HG02870 (cell line): ENCODE data around the gene IREB2.
A peak's percentile ranks its signal among the peaks of the same experiment; 100 is the strongest.
"Not testable (repeated sequence)": the region's sequence is repeated elsewhere in the genome, so short reads cannot be mapped to it uniquely, and the experiment has no call there.

Source experiments
- ATAC-seq: cut with Tn5 transposase; IDR thresholded peaks from one replicate; pipeline ENCODE4 v1.9.1; 2021; ENCODE audit warnings: mild to moderate bottlenecking, moderate library complexity; ENCODE audit not compliant: unreplicated experiment

Gene IREB2

GRCh38 chr15:78461171-78461888 lies 23.3 kb downstream of the IREB2 start:
- ATAC-seq, result no peak

DNA sequence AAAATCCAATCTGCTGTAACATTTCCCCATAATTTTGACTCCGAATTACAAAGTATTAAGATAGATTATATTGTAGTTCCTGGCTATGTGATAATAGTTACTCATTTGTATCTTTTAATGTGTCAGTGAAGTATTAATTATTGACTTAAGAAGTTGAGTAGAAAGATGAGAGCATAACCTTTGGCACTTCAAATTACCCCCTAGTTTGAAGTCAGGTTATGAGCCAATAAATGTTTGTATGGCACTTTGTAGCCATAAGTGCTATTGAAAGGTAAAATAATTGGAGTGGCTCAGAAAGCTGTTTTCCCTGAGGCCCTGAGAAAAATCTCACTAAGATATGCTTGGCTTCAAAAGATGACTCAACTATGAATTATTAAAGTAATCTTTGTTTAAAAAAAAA lies 31.0 kb downstream of the IREB2 start:
- no peak for ATAC-seq

- ATAC-seq, result no peak
These were observed 39.3 kb downstream of the IREB2 start for GRCh38 chr15:78477295-78477694.

GRCh38 chr15:78479650-78480049 lies 41.6 kb downstream of the IREB2 start:
- no peak for ATAC-seq

DNA sequence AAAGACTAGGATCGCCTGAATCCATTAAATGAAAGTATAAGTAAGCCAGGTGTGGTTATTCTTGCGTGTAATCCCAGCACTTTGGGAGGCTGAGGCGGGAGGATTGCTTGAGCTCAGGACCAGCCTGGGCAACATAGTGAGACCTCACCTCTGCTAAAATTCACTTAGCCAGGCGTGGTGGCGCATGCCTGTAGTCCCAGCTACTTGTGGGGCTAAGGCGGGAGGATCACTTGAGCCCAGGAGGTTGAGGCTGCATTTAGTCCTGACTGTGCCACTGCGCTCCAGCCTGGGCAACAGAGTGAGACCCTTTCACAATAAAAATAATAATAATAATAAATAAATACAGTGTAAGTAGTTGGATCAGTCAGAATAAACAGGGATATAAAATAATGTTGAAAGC lies 43.9 kb downstream of the IREB2 start:
- ATAC-seq, result no peak

DNA sequence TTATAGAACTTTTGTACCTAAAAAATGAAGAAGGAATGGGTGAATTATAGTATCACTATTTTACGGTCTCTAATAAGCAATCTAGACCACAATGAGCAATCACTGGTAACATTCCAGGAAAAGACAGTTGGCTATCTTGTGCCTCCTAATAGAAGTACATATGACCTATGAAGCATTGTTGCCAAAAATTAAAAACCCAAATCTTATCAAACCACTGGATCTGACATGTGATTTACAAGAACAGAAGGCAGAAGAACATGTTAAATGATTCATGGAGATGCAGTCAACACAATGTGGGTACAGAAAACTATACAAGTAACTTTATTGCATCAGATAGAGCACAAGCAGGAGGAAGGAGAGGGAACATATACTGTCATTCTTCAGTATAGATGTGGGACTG lies 54.9 kb downstream of the IREB2 start:
- ATAC-seq, result no peak

DNA sequence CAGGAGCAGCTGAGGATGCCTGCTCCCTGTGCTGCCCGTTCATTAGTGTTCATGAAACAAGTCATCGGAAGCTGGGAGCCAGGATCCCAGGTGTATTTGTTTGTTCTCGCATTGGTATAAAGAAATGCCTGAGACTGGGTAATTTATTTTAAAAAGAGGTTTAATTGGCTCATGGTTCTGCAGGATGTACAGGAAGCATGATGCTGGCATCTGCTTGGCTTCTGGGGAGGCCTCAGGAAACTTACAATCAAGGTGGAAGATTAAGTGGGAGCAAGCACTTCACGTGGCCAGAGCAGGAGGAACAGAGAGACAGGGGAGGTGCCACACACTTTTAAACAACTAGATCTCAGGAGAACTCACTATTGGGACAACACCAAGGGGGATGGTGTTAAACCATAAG lies 63.8 kb downstream of the IREB2 start:
- ATAC-seq, result no peak

DNA sequence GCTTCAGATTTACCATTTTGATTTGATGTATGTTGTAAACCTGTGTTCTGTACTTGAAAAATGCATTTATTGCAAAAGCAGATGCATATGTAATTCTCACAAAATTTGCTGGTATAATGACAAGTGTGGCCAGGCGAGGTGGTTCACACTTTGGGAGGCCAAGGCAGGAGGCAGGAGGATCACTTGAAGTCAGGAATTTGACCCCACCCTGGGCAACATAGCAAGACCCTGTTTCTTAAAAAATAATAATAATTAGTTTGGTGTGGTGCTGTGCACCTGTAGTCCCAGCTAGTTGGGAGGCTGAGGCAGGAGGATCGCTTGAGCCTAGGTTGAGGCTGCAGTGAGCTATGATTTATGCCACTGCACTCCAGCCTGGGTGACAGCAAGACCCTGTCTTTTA lies 64.6 kb downstream of the IREB2 start:
- ATAC-seq, result no peak

DNA sequence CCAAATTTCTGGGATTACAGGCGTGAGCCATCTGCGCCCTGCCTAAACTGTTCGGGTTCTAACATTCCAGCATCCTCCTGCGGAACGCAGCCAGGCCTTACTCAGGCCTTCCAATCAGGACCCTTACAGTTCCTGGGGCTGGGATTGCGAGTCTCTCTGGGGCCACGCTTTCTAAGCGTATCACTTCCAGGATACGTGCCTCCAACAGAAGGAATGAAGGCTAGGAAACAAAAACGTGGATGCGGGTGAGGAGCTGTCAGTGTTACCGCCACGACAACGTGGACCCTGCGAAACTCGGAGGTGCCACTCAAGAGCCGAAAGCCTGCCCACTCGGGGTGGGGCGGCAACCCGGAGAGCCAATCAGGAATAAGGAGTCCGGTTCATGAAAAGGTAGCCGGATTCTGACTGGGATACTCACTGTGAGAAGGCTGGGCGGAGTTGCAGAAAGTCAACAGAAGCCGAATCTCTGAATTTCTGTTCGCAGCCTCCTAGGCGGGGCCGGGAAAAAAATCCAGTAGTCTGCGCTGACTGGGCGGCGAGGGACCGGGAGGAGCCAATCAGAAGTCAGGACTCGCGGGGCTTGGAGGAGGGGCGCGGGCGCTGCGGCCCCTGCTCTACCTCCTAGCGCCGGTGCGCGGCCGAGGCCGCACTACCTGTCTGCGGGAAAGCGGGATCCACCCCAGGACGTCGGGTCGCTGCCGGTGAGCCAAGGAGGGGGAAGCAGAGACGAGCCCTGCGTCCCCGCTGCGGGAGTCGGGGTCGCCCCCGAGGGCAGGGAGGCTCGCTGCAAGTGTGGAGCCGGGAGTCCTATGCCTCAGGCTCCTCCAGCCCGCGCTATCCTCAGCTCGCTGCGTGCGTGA lies 69.2 kb downstream of the IREB2 start, which contains the start of gene HYKK:
Gene HYKK (plus strand): TSS at position 607 of the 860 bp plus-strand sequence. CDS start 5,512 bp downstream, outside the sequence.
- ATAC-seq, result peak; percentile 93

DNA sequence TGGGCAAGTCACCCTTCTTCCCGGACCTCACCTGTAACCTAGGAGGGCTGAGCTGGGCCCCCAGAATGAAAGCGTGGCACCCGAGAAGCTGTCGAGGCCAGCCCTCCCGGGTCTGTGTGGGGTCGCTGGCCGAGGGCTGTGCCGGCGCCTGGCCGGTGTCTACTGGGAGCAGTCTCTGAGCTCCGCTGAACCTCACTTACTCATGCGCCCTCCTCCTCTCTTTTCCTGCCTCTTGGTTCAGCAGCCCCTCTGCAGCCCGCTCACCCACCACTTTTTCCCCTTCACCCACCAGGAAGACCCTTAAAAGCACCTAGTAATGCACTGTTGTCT lies 69.8 kb downstream of the IREB2 start:
- peak; percentile 19 for ATAC-seq

GRCh38 chr15:78508272-78508671 lies 70.3 kb downstream of the IREB2 start:
- ATAC-seq, result no peak

DNA sequence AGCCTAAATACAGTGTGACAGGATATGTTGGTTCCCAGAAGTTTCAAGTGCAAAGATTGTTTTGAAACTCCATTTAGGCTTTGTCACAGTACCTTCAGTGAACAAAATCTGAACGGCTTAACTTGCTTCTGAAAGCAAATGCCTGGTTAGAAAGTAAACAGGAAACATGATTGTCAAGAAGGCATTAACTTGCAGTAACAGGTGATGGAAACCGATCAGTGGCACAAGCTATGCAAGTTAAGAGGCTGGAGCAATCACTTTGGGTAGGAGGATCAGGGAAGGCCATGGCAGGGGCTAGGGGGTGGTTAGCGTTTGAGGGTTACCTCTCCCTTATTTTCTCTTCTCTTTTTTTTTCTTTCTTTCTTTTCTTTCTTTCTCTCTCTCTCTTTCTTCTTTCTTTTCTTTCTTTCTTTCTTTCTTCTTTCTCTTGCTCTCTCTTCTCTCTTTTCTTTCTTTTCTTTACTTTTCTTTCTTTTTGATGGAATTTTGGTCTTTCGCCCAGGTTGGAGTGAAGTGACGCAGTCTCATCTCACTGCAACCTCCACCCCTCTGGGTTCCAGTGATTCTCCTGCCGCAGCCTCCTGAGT lies 71.8 kb downstream of the IREB2 start:
- ATAC-seq, result no peak

DNA sequence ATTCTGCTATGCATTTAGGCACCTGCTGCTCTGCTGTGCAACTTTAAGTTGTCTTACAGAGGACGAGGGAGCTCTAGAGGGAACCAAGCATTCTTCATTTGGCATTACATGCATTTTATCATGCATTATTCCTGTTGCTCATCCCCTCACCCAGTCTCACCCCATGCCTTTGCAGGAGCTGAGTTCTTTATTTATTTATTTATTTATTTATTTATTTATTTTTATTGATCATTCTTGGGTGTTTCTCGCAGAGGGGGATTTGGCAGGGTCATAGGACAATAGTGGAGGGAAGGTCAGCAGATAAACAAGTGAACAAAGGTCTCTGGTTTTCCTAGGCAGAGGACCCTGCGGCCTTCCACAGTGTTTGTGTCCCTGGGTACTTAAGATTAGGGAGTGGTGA lies 82.0 kb downstream of the IREB2 start:
- not testable (repeated sequence) for ATAC-seq

- ATAC-seq, result no peak
These were observed 86.2 kb downstream of the IREB2 start for GRCh38 chr15:78524230-78524629.

DNA sequence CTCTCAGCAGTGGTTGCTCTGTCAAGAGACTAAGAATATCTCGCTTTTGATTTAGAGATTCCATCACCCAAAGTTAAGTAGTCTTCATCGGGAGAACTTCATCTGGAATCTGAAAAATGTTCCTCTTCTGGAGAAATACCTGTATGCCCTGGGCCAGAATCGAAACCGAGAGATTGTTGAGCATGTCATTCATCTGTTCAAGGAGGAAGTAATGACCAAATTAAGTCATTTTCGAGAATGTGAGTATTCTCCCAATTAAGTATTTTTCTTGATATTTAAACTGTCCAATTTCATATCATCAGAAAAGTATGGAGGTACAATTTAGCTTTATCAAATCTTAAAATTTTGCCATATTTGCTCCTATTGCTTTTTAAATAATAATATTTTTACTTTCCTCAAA lies 89.3 kb downstream of the IREB2 start:
- no peak for ATAC-seq

DNA sequence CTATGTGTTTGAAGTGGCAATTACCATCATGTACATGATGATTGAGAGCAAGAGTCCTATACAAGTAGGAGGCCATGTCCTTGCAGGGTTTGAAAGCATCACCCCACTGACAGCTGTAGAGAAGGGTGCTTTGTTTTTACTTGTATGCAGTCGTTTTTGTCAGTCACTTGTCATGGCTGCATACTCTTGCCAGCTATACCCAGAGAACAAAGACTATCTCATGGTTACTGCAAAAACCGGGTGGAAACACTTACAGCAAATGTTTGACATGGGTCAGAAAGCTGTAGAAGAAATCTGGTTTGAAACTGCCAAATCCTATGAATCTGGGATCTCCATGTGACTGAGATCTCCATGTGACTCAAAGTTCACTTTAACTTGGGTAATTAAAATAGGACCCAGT lies 95.3 kb downstream of the IREB2 start:
- no peak for ATAC-seq

- no peak for ATAC-seq
These were observed 98.1 kb downstream of the IREB2 start for GRCh38 chr15:78536134-78536533.

DNA sequence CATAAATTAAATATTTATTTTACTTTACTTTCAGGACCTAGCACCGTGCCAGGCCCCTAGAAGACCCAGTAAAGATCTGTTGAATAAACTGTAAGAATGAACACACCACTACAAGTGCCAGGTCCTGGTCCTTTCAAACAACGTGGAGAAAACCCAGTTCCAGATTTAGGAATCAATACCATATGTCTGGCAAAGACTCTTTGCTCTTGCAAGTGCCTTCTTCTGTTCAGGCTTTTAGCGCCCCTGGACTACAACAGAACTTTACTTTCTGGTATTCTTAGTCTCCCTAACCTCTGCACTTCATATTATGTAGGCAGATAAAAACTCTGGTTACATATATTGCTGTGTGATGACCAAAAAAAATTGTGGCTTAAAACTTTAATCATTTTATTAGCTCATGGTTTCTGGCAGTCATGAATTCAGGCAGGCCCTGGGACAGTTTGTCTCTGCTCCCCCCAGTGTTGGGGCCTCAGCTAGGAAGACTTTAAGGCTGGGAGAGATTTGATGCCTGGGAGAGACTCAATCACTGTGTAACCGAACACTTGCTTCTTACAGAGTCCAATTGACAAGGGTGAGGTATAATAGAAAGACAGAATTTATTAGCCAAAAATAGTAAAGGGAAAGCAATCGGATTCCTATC lies 99.4 kb downstream of the IREB2 start:
- ATAC-seq, result no peak

DNA sequence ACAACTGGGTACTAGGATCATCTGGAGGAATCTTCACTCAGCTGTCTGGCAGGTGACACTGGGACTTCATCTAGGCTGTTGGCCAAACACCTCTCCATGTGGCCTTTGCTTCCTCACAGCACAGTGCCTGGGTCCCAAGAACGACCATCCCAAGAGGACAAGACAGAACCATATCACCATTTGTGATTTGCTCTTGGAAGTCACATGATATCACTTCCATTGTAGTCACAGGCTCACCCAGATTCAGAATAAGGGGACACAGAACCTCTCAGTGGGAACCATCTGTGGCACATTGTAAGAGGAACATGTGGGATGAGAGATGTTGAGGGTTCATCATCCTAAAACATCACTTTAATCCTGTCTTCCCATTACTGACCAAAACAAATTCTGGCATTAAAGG lies 100.3 kb downstream of the IREB2 start:
- ATAC-seq, result no peak

- not testable (repeated sequence) for ATAC-seq
These were observed 101.6 kb downstream of the IREB2 start for GRCh38 chr15:78539464-78540140.
